Nephron (organoid): Measurements from ENCODE around the gene SLC2A4.

Experiments used
- H3K27ac Mint-ChIP-seq, 3 experiments: 2 replicates each; pipeline ENCODE4 v1.8.0; 2020; ENCODE audit warnings: mixed read lengths in 3 of 3, mild to moderate bottlenecking in 2 of 3, moderate library complexity in 1 of 3
- H3K27me3 Mint-ChIP-seq: 2 replicates; pipeline ENCODE4 v1.8.0; 2021; ENCODE audit warnings: low read depth, mild to moderate bottlenecking, moderate library complexity, mixed read lengths
- H3K36me3 Mint-ChIP-seq: 2 replicates; pipeline ENCODE4 v1.8.0; 2020; ENCODE audit warnings: low read depth, mixed read lengths
- H3K4me1 Mint-ChIP-seq: 2 replicates; pipeline ENCODE4 v1.8.0; 2020; ENCODE audit warnings: mixed read lengths
- H3K4me3 Mint-ChIP-seq, 3 experiments: 2 replicates each; pipeline ENCODE4 v1.8.0; 2020; ENCODE audit warnings: mild to moderate bottlenecking in 3 of 3, mixed read lengths in 3 of 3, moderate library complexity in 2 of 3
- H3K9me3 Mint-ChIP-seq: 2 replicates; pipeline ENCODE4 v1.8.0; 2020; ENCODE audit warnings: mixed read lengths
- TF ChIP-seq, protein P1 (sequence below), 3 experiments: fragments of 200-600 bp; sonication (generic); IDR thresholded peaks; one replicate each; pipeline ENCODE4 v1.5.0; 2021; ENCODE audit warnings: antibody characterized with exemption in 3 of 3; ENCODE audit not compliant: unreplicated experiment in 3 of 3

SLC2A4 gene

GRCh38 chr17:7328009-7328408, 46.5 kb downstream of the SLC2A4 start:
- TF ChIP-seq, protein P1, sequence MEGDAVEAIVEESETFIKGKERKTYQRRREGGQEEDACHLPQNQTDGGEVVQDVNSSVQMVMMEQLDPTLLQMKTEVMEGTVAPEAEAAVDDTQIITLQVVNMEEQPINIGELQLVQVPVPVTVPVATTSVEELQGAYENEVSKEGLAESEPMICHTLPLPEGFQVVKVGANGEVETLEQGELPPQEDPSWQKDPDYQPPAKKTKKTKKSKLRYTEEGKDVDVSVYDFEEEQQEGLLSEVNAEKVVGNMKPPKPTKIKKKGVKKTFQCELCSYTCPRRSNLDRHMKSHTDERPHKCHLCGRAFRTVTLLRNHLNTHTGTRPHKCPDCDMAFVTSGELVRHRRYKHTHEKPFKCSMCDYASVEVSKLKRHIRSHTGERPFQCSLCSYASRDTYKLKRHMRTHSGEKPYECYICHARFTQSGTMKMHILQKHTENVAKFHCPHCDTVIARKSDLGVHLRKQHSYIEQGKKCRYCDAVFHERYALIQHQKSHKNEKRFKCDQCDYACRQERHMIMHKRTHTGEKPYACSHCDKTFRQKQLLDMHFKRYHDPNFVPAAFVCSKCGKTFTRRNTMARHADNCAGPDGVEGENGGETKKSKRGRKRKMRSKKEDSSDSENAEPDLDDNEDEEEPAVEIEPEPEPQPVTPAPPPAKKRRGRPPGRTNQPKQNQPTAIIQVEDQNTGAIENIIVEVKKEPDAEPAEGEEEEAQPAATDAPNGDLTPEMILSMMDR (IDR thresholded peaks at IDR 0.05; ENCODE audit: unreplicated experiment in 3 of 3), result no peak
- H3K4me1 Mint-ChIP-seq, result peaks cover 30% of the 10 kb centered on the region
- peak overlapping the region; percentile 83 to 98 (median 87) for H3K4me3 Mint-ChIP-seq
- no peaks in the 10 kb centered on the region for H3K9me3 Mint-ChIP-seq
- H3K27ac Mint-ChIP-seq, result peak overlapping the region in 2 of 3 experiments; percentile 85 to 96
- H3K36me3 Mint-ChIP-seq, result peaks cover 7% of the 10 kb centered on the region
- H3K27me3 Mint-ChIP-seq, result no peaks in the 10 kb centered on the region

GRCh38 chr17:7328840-7329373, 47.4 kb downstream of the SLC2A4 start, which contains the start of gene NEURL4:
Gene NEURL4, minus strand, starts transcription at chr17:7329335. Its CDS starts 23 bp downstream, at chr17:7329312.
- H3K9me3 Mint-ChIP-seq, result no peaks in the 10 kb centered on the region
- TF ChIP-seq, protein P1 (IDR thresholded peaks at IDR 0.05; ENCODE audit: unreplicated experiment in 3 of 3), result peak in 1 of 3 experiments; percentile 15
- peaks cover 30% of the 10 kb centered on the region for H3K4me1 Mint-ChIP-seq
- no peaks in the 10 kb centered on the region for H3K27me3 Mint-ChIP-seq
- H3K4me3 Mint-ChIP-seq, result peak within 1 kb of the TSS; percentile 92 to 98 (median 94)
- H3K36me3 Mint-ChIP-seq, result peaks cover 4% of the 10 kb centered on the region
- peak within 1 kb of the TSS; percentile 96 to 98 (median 97) for H3K27ac Mint-ChIP-seq

DNA sequence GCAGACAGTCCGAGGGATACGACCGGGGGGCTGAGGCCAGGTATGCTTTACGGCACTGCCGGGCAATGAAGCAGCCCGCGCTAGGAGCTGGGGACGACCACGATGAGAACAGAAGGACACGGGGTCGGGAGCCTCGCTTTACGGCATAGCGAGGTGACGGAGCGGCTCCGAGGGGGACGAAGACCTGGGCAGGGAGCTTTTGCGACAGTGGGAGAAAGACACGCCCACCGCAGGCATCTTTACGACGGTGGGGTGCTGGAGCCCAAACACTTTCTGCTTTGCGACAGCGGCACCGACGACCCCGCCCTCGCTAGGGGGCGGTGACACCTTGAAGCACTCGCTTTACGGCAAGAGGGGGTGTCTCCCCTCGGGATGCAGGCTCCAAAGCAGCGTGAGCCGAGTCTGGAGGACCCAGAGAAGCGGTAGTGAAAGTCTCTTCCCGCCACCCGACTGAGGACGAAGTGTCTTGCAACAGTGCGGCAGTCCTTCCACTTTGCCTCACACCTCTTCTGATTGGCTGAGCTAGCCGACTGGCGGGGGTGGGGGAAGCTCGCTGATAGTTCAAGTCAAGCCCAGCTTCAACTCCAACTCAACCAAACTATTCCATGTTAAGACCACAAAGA, 48.0 kb downstream of the SLC2A4 start:
- Mint-ChIP-seq H3K36me3 (no peaks in the 10 kb centered on the region), H3K27me3 (no peaks in the 10 kb centered on the region), H3K9me3 (no peaks in the 10 kb centered on the region), H3K4me3 (peak overlapping the region; percentile 92 to 98 (median 94)), H3K27ac (peak overlapping the region; percentile 96 to 98 (median 97)), H3K4me1 (peaks cover 30% of the 10 kb centered on the region)
- TF ChIP-seq, protein P1 (IDR thresholded peaks at IDR 0.05; ENCODE audit: unreplicated experiment in 3 of 3), result no peak

- Mint-ChIP-seq H3K27me3 (peaks cover under 1% of the 10 kb centered on the region), H3K27ac (peak overlapping the region; percentile 96 to 98 (median 97)), H3K4me1 (peaks cover 30% of the 10 kb centered on the region), H3K4me3 (peak overlapping the region; percentile 92 to 98 (median 94)), H3K36me3 (no peaks in the 10 kb centered on the region), H3K9me3 (no peaks in the 10 kb centered on the region)
- TF ChIP-seq, protein P1 (IDR thresholded peaks at IDR 0.05; ENCODE audit: unreplicated experiment in 3 of 3), result no peak
These were observed 48.6 kb downstream of the SLC2A4 start for GRCh38 chr17:7329997-7330637.

GRCh38 chr17:7330638-7331015, 49.1 kb downstream of the SLC2A4 start:
- Mint-ChIP-seq H3K36me3 (no peaks in the 10 kb centered on the region), H3K27me3 (peaks cover 6% of the 10 kb centered on the region), H3K4me1 (peaks cover 30% of the 10 kb centered on the region), H3K4me3 (peak overlapping the region; percentile 92 to 98 (median 94)), H3K27ac (peak overlapping the region; percentile 27 to 98 (median 97)), H3K9me3 (no peaks in the 10 kb centered on the region)
- TF ChIP-seq, protein P1 (IDR thresholded peaks at IDR 0.05; ENCODE audit: unreplicated experiment in 3 of 3), result no peak
